ENCODE data around the gene MACO1.

- TF ChIP-seq SP1 (IDR thresholded peaks at IDR 0.05; ENCODE audit: low read depth) (no peak), POLR2AphosphoS5 (IDR thresholded peaks at IDR 0.05; ENCODE audit: low read depth, low read length) (no peak), CTCF (IDR thresholded peaks at IDR 0.05 in 2 of 3, conservative IDR thresholded peaks at IDR 0.05 in 1 of 3; ENCODE audit: borderline replicate concordance in 1 of 3, insufficient read depth in 1 of 3, low read depth in 2 of 3, low read length in 2 of 3) (no peak), ZFX (IDR thresholded peaks at IDR 0.05) (no peak), EZH2 (IDR thresholded peaks at IDR 0.05) (no peak), POLR2A (IDR thresholded peaks at IDR 0.05; ENCODE audit: borderline replicate concordance, extremely low read depth, insufficient read depth, insufficient read length) (no peak), EZH2phosphoT487 (IDR thresholded peaks at IDR 0.05; ENCODE audit: borderline replicate concordance) (no peak), CEBPB (IDR thresholded peaks at IDR 0.05; ENCODE audit: low read depth) (no peak)
Observed at GRCh38 chr1:25544243-25544764, 113.6 kb downstream of the MACO1 start.
